CD14-positive monocyte (primary cell): ENCODE data around the gene GNAT2. TPM values are rescaled to one million over a fixed set of nuclear protein-coding genes. Genes with fewer than 3 reads are reported as not detected.
A peak's percentile ranks its signal among the peaks of the same experiment; 100 is the strongest.

Experiments
- DNase-seq, 3 donors: peaks; one replicate each; pipeline ENCODE4 v3.0.0-alpha.2; 2011 to 2022
- H2AFZ ChIP-seq: 2 replicates; pipeline ENCODE4 v1.6.0; 2012; ENCODE audit warnings: mild to moderate bottlenecking, low read depth, low read length, inconsistent platforms; ENCODE audit not compliant: insufficient read depth, poor library complexity, severe bottlenecking
- H3K27ac ChIP-seq, 2 donors: 1 replicate in 1 of 2; 2 replicates in 1 of 2; pipeline ENCODE4 v1.5.1; 2012 to 2013; ENCODE audit warnings: low read length in 2 of 2, control low read depth in 1 of 2, inconsistent platforms in 1 of 2, low read depth in 1 of 2, mild to moderate bottlenecking in 1 of 2
- H3K27me3 ChIP-seq, 2 donors: one replicate each; pipeline versions ENCODE4 v1.6.0 to v1.6.1; 2011 to 2013; ENCODE audit warnings: low read length in 2 of 2; ENCODE audit not compliant: control insufficient read depth in 2 of 2, insufficient read depth in 2 of 2
- H3K36me3 ChIP-seq, 2 donors: replicated peaks in 1 of 2; 1 replicate in 1 of 2; 2 replicates in 1 of 2; pipeline versions ENCODE4 v1.5.1 to v1.6.1; 2012 to 2013; ENCODE audit warnings: low read length in 2 of 2, control low read depth in 1 of 2, inconsistent platforms in 1 of 2, mild to moderate bottlenecking in 1 of 2; ENCODE audit not compliant: insufficient read depth in 2 of 2, control insufficient read depth in 1 of 2
- H3K4me1 ChIP-seq, 2 donors: 1 replicate in 1 of 2; 2 replicates in 1 of 2; pipeline versions ENCODE4 v1.5.1 to v1.6.1; 2012 to 2013; ENCODE audit warnings: low read length in 2 of 2, control low read depth in 1 of 2, inconsistent platforms in 1 of 2, mild to moderate bottlenecking in 1 of 2, moderate library complexity in 1 of 2; ENCODE audit not compliant: insufficient read depth in 2 of 2, control insufficient read depth in 1 of 2
- H3K4me2 ChIP-seq: replicated peaks from 2 replicates; pipeline ENCODE3; 2012; ENCODE audit warnings: low read length, moderate library complexity, mild to moderate bottlenecking; ENCODE audit not compliant: poor library complexity, severe bottlenecking; ENCODE audit errors: extremely low read depth
- H3K4me3 ChIP-seq, 3 experiments: fragments of 200-600 bp in 1 of 3; sonication (generic) in 1 of 3; replicated peaks in 1 of 3; 1 replicate in 2 of 3; 2 replicates in 1 of 3; pipeline ENCODE4 v1.5.1; 2011 to 2013; ENCODE audit warnings: low read length in 3 of 3, mild to moderate bottlenecking in 3 of 3, control low read depth in 2 of 3, low read depth in 2 of 3, inconsistent platforms in 1 of 3, moderate library complexity in 1 of 3
- H3K79me2 ChIP-seq: 2 replicates; pipeline ENCODE4 v1.6.0; 2012; ENCODE audit warnings: mild to moderate bottlenecking, control low read depth, inconsistent platforms, low read length, moderate library complexity; ENCODE audit not compliant: insufficient read depth
- H3K9ac ChIP-seq: 2 replicates; pipeline ENCODE4 v1.6.0; 2017; ENCODE audit warnings: low read length, mild to moderate bottlenecking; ENCODE audit not compliant: insufficient read depth, poor library complexity, severe bottlenecking
- H3K9me3 ChIP-seq, 2 donors: replicated peaks in 1 of 2; 1 replicate in 1 of 2; 2 replicates in 1 of 2; pipeline versions ENCODE4 v1.5.1 to v1.6.1; 2012 to 2013; ENCODE audit warnings: low read length in 2 of 2, control low read depth in 1 of 2; ENCODE audit not compliant: control insufficient read depth in 1 of 2, insufficient read depth in 1 of 2
- H4K20me1 ChIP-seq: 2 replicates; pipeline ENCODE4 v1.6.0; 2012; ENCODE audit warnings: mild to moderate bottlenecking, low read length, control low read depth, moderate library complexity; ENCODE audit not compliant: insufficient read depth
- H3K27ac Mint-ChIP-seq, 7 donors: one replicate each; pipeline ENCODE4 v1.8.0; 2020; ENCODE audit warnings: mild to moderate bottlenecking in 7 of 7, mixed read lengths in 7 of 7, moderate library complexity in 6 of 7, inconsistent platforms in 2 of 7
- H3K27me3 Mint-ChIP-seq, 3 donors: one replicate each; pipeline ENCODE4 v1.8.0; 2021 to 2022; ENCODE audit warnings: low read depth in 3 of 3, mild to moderate bottlenecking in 3 of 3, mixed read lengths in 3 of 3, moderate library complexity in 3 of 3, inconsistent platforms in 1 of 3
- H3K36me3 Mint-ChIP-seq, 2 donors: one replicate each; pipeline ENCODE4 v1.8.0; 2020; ENCODE audit warnings: mixed read lengths in 2 of 2, inconsistent platforms in 1 of 2, mild to moderate bottlenecking in 1 of 2
- H3K4me1 Mint-ChIP-seq: one replicate; pipeline ENCODE4 v1.8.0; 2020; ENCODE audit warnings: mild to moderate bottlenecking, mixed read lengths
- H3K4me3 Mint-ChIP-seq, 2 donors: one replicate each; pipeline ENCODE4 v1.8.0; 2020; ENCODE audit warnings: mild to moderate bottlenecking in 2 of 2, mixed read lengths in 2 of 2, moderate library complexity in 1 of 2
- H3K9me3 Mint-ChIP-seq, 7 donors: one replicate each; pipeline ENCODE4 v1.8.0; 2020 to 2022; ENCODE audit warnings: mixed read lengths in 7 of 7, mild to moderate bottlenecking in 6 of 7, moderate library complexity in 6 of 7, inconsistent platforms in 2 of 7
- WGBS: methylation state at CpG from one replicate; pipeline ENCODE4 v1.1.5; 2013; ENCODE audit warnings: missing lambda C conversion rate; ENCODE audit not compliant: insufficient coverage; 5-methylcytosine and 5-hydroxymethylcytosine counted together
- intact Hi-C, 2 donors: fragments of 100-400 bp; cut with micrococcal nuclease; formaldehyde crosslinking; loops; one replicate each; pipeline versions ENCODE4 v1.15.0 to v1.15.1; 2023
- polyA plus RNA-seq, 3 donors: library from polyadenylated mRNA; depleted of rRNA in 1 of 3; unstranded in 2 of 3; stranded (reverse) in 1 of 3; fragments of 300-500 nt in 2 of 3; fragments of >200 nt in 1 of 3; fragmentation: Illumina TruSeq in 2 of 3; gene quantifications; 1 replicate in 2 of 3; 2 replicates in 1 of 3; pipeline ENCODE4 v1.2.3, GENCODE V29; 2012 to 2021
- TF ChIP-seq, protein P1 (sequence below): fragments of 200-600 bp; IDR thresholded peaks from one replicate; pipeline ENCODE4 v1.8.0; 2022; ENCODE audit warnings: antibody characterized with exemption, mild to moderate bottlenecking

The GNAT2 gene
- polyA plus RNA-seq, 3 donors = 0.05 TPM; not detected in 2

- peaks cover 0 to 2% (median 0%) of the 10 kb centered on the region in 7 donors for H3K9me3 Mint-ChIP-seq
- peaks cover 68 to 75% of the 10 kb centered on the region in 2 donors for H3K36me3 Mint-ChIP-seq
- intact Hi-C loops = no loop called here
- Histone ChIP-seq H3K79me2 (peaks cover 11% of the 10 kb centered on the region), H2AFZ (no peak overlapping the region), H3K9me3 (no peaks in the 10 kb centered on the region), H3K9ac (no peak overlapping the region), H3K27me3 (no peaks in the 10 kb centered on the region), H3K36me3 (peaks cover 71 to 77% of the 10 kb centered on the region in 2 donors), H4K20me1 (peaks cover 81% of the 10 kb centered on the region), H3K27ac (no peak overlapping the region), H3K4me3 (no peak overlapping the region), H3K4me1 (peaks cover 9 to 12% of the 10 kb centered on the region in 2 donors), H3K4me2 (no peak overlapping the region)
- WGBS = 82% methylated on average over 8 of the region's 10 CpGs
- H3K4me1 Mint-ChIP-seq = peaks cover 13% of the 10 kb centered on the region
- no peak overlapping the region for H3K4me3 Mint-ChIP-seq
- no peak for DNase-seq
- TF ChIP-seq, protein P1, sequence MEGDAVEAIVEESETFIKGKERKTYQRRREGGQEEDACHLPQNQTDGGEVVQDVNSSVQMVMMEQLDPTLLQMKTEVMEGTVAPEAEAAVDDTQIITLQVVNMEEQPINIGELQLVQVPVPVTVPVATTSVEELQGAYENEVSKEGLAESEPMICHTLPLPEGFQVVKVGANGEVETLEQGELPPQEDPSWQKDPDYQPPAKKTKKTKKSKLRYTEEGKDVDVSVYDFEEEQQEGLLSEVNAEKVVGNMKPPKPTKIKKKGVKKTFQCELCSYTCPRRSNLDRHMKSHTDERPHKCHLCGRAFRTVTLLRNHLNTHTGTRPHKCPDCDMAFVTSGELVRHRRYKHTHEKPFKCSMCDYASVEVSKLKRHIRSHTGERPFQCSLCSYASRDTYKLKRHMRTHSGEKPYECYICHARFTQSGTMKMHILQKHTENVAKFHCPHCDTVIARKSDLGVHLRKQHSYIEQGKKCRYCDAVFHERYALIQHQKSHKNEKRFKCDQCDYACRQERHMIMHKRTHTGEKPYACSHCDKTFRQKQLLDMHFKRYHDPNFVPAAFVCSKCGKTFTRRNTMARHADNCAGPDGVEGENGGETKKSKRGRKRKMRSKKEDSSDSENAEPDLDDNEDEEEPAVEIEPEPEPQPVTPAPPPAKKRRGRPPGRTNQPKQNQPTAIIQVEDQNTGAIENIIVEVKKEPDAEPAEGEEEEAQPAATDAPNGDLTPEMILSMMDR = no peak
- H3K27ac Mint-ChIP-seq = peak overlapping the region in 5 of 7 donors; percentile 15 to 77 (median 41)
- peaks cover 0 to 5% (median 4%) of the 10 kb centered on the region in 3 donors for H3K27me3 Mint-ChIP-seq
Measured at GRCh38 chr1:109629372-109630030, 10.1 kb upstream of the GNAT2 start.

DNA sequence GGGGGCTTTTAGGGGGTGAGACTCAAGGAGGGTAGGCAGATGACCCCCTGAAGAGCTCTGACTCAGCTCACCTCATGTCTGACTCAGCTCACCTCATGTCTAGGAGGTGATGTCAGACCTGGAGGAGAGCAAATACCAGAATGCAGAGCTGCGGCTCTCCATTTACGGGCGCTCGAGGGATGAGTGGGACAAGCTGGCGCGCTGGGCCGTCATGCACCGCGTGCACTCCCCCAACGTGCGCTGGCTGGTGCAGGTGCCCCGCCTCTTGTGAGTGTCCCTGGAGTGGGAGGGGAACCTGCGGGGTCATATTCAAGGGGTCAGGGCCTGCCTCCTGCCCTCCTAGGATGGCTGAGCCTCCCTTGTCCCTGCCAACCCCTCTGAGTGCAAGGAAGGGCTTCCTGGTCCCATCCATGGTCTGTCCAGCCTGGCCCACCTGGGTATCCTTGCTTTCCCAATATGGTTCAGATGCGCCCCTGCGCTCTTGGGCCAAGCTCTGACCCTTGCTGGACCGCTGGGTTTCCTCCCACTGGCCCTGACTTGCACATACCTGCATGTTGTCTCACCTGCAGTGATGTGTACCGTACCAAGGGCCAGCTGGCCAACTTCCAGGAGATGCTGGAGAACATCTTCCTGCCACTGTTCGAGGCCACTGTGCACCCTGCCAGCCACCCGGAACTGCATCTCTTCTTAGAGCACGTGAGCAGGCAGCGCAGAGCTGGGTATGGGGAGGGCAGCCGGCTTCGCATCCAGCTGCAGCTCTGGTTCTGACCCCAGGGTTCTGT is 9.3 kb upstream of the GNAT2 start:
- Mint-ChIP-seq H3K9me3 (peaks cover 0 to 2% (median 0%) of the 10 kb centered on the region in 7 donors), H3K27ac (peak overlapping the region in 3 of 7 donors; percentile 40 to 59 (median 54)), H3K4me3 (no peak overlapping the region), H3K27me3 (peaks cover 0 to 3% (median 0%) of the 10 kb centered on the region in 3 donors), H3K36me3 (peaks cover 68 to 75% of the 10 kb centered on the region in 2 donors), H3K4me1 (peaks cover 16% of the 10 kb centered on the region)
- Histone ChIP-seq H3K9ac (no peak overlapping the region), H3K27ac (no peak overlapping the region), H3K27me3 (no peaks in the 10 kb centered on the region), H2AFZ (no peak overlapping the region), H3K4me3 (no peak overlapping the region), H4K20me1 (peaks cover 89% of the 10 kb centered on the region), H3K36me3 (peaks cover 71 to 77% of the 10 kb centered on the region in 2 donors), H3K79me2 (peaks cover 19% of the 10 kb centered on the region), H3K9me3 (no peaks in the 10 kb centered on the region), H3K4me1 (peaks cover 11 to 14% of the 10 kb centered on the region in 2 donors), H3K4me2 (no peak overlapping the region)
- TF ChIP-seq, protein P1 = no peak
- WGBS = 96% methylated on average over 14 of the region's 23 CpGs
- peak in 1 of 3 donors; percentile 3 for DNase-seq
- intact Hi-C loops = no loop called here
